Tibial nerve (tissue), 4 donors: ENCODE results near the gene PRKCZ. TPM values are rescaled to one million over a fixed set of nuclear protein-coding genes. Genes with fewer than 3 reads are reported as not detected.

Experiments
- DNase-seq, 2 donors: peaks; one replicate each; pipeline ENCODE4 v3.0.0-alpha.2; 2019; ENCODE audit warnings: low spot score in 2 of 2
- H3K27ac ChIP-seq, 4 donors: fragments of 200-600 bp; sonication (generic) in 3 of 4; one replicate each; pipeline ENCODE4 v1.5.1; 2017 to 2019; ENCODE audit warnings: mild to moderate bottlenecking in 1 of 4
- H3K27me3 ChIP-seq, 2 donors: fragments of 200-600 bp; sonication (generic) in 1 of 2; one replicate each; pipeline versions ENCODE4 v1.5.1 to v1.6.0; 2017 to 2019
- H3K36me3 ChIP-seq, 3 donors: fragments of 200-600 bp; sonication (generic); one replicate each; pipeline ENCODE4 v1.5.1; 2018 to 2019
- H3K4me1 ChIP-seq, 4 donors: fragments of 200-600 bp; sonication (generic) in 3 of 4; one replicate each; pipeline ENCODE4 v1.5.1; 2017 to 2019
- H3K4me3 ChIP-seq, 4 donors: fragments of 200-600 bp; sonication (generic) in 3 of 4; one replicate each; pipeline ENCODE4 v1.5.1; 2017 to 2019; ENCODE audit warnings: mild to moderate bottlenecking in 1 of 4, moderate library complexity in 1 of 4
- H3K9me3 ChIP-seq, 4 donors: fragments of 200-600 bp; sonication (generic) in 3 of 4; one replicate each; pipeline ENCODE4 v1.5.1; 2017 to 2019
- EP300 ChIP-seq, 2 donors: sonication (generic); formaldehyde crosslinking; IDR thresholded peaks; one replicate each; pipeline ENCODE4 v1.6.1; 2017; ENCODE audit warnings: antibody characterized with exemption in 2 of 2, mild to moderate bottlenecking in 1 of 2
- POLR2A ChIP-seq, 2 donors: fragments of 450-650 bp; IDR thresholded peaks; one replicate each; pipeline ENCODE4 v1.6.1; 2017; ENCODE audit warnings: antibody characterized with exemption in 2 of 2, mild to moderate bottlenecking in 2 of 2, moderate library complexity in 2 of 2
- WGBS, 2 donors: methylation state at CpG; one replicate each; pipeline ENCODE4 v1.1.5; 2018; 5-methylcytosine and 5-hydroxymethylcytosine counted together
- total RNA-seq, 4 donors: library from RNA; depleted of rRNA; stranded (reverse); fragments of >200 nt; gene quantifications; one replicate each; pipeline ENCODE4 v1.1.0, GENCODE V29; 2016
- TF ChIP-seq, protein P1 (sequence below), 5 experiments: fragments of 200-600 bp in 3 of 5; fragments of 450-650 bp in 2 of 5; sonication (generic) in 3 of 5; IDR thresholded peaks; one replicate each; pipeline ENCODE4 v1.5.1; 2016 to 2019; ENCODE audit warnings: antibody characterized with exemption in 5 of 5, mild to moderate bottlenecking in 3 of 5, moderate library complexity in 2 of 5

PRKCZ gene
- total RNA-seq, 4 donors from 2014 or later: 2.0 to 3.9 (median 2.8) TPM

GRCh38 chr1:2181752-2182151 is 131.5 kb downstream of the PRKCZ start:
- no peak overlapping the region for H3K27ac ChIP-seq
- peaks cover 0 to 39% (median 7%) of the 10 kb centered on the region in 3 donors for H3K36me3 ChIP-seq
- no peak overlapping the region for H3K4me3 ChIP-seq
- TF ChIP-seq POLR2A (IDR thresholded peaks at IDR 0.05) (no peak), EP300 (IDR thresholded peaks at IDR 0.05) (no peak)
- TF ChIP-seq, protein P1, sequence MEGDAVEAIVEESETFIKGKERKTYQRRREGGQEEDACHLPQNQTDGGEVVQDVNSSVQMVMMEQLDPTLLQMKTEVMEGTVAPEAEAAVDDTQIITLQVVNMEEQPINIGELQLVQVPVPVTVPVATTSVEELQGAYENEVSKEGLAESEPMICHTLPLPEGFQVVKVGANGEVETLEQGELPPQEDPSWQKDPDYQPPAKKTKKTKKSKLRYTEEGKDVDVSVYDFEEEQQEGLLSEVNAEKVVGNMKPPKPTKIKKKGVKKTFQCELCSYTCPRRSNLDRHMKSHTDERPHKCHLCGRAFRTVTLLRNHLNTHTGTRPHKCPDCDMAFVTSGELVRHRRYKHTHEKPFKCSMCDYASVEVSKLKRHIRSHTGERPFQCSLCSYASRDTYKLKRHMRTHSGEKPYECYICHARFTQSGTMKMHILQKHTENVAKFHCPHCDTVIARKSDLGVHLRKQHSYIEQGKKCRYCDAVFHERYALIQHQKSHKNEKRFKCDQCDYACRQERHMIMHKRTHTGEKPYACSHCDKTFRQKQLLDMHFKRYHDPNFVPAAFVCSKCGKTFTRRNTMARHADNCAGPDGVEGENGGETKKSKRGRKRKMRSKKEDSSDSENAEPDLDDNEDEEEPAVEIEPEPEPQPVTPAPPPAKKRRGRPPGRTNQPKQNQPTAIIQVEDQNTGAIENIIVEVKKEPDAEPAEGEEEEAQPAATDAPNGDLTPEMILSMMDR (IDR thresholded peaks at IDR 0.05): no peak
- H3K27me3 ChIP-seq: no peaks in the 10 kb centered on the region
- DNase-seq: no peak
- 88 to 89% methylated on average over 11 of the region's 11 CpGs for WGBS, 2 donors
- no peaks in the 10 kb centered on the region for H3K9me3 ChIP-seq
- no peaks in the 10 kb centered on the region for H3K4me1 ChIP-seq

GRCh38 chr1:2182376-2182775 is 132.2 kb downstream of the PRKCZ start:
- no peaks in the 10 kb centered on the region for H3K27me3 ChIP-seq
- no peak for DNase-seq
- H3K4me1 ChIP-seq: no peaks in the 10 kb centered on the region
- H3K9me3 ChIP-seq: no peaks in the 10 kb centered on the region
- H3K4me3 ChIP-seq: no peak overlapping the region
- peaks cover 0 to 39% (median 7%) of the 10 kb centered on the region in 3 donors for H3K36me3 ChIP-seq
- H3K27ac ChIP-seq: no peak overlapping the region
- TF ChIP-seq, protein P1 (IDR thresholded peaks at IDR 0.05): no peak
- TF ChIP-seq EP300 (IDR thresholded peaks at IDR 0.05) (no peak), POLR2A (IDR thresholded peaks at IDR 0.05) (no peak)
- 88 to 95% methylated on average over 9 to 12 of the region's 13 CpGs for WGBS, 2 donors

DNA sequence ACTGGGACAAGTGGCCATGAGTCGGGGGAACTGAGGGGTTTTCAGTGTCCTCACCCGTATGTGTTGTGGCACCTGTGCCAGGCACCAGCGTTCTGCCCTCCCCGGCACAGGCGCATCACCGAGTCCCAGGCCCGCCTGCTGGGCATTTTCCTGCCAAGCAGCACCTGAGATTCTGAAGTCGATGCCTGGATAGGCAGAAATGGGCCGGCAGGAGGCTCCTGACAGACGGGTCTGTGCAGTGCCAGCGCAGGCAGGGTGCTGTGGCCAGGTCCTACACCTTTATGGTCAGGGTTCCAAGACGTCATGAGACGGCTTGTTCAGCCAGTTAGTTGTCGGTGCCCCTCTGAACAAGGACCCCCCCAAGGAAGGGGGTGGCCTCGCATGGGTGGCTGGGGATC is 133.7 kb downstream of the PRKCZ start:
- DNase-seq: no peak
- Histone ChIP-seq H3K9me3 (no peaks in the 10 kb centered on the region), H3K4me1 (peaks cover 0 to 1% (median 0%) of the 10 kb centered on the region in 4 donors), H3K4me3 (no peak overlapping the region), H3K27me3 (no peaks in the 10 kb centered on the region), H3K36me3 (peaks cover 0 to 39% (median 7%) of the 10 kb centered on the region in 3 donors), H3K27ac (no peak overlapping the region)
- 92 to 94% methylated on average over 14 to 15 of the region's 15 CpGs for WGBS, 2 donors
- TF ChIP-seq EP300 (IDR thresholded peaks at IDR 0.05): no peak
- TF ChIP-seq, protein P1 (IDR thresholded peaks at IDR 0.05): no peak
- no peak for TF ChIP-seq POLR2A (IDR thresholded peaks at IDR 0.05)

- Histone ChIP-seq H3K27me3 (no peaks in the 10 kb centered on the region), H3K36me3 (peaks cover 0 to 39% (median 7%) of the 10 kb centered on the region in 3 donors), H3K27ac (no peak overlapping the region), H3K4me1 (peaks cover 0 to 5% (median 0%) of the 10 kb centered on the region in 4 donors), H3K9me3 (no peaks in the 10 kb centered on the region), H3K4me3 (no peak overlapping the region)
- TF ChIP-seq EP300 (IDR thresholded peaks at IDR 0.05) (no peak), POLR2A (IDR thresholded peaks at IDR 0.05) (no peak)
- TF ChIP-seq, protein P1 (IDR thresholded peaks at IDR 0.05): no peak
- WGBS, 2 donors: 84 to 88% methylated on average over 18 of the region's 18 CpGs
- DNase-seq: no peak
Observed at GRCh38 chr1:2184531-2184930, 134.3 kb downstream of the PRKCZ start.

DNA sequence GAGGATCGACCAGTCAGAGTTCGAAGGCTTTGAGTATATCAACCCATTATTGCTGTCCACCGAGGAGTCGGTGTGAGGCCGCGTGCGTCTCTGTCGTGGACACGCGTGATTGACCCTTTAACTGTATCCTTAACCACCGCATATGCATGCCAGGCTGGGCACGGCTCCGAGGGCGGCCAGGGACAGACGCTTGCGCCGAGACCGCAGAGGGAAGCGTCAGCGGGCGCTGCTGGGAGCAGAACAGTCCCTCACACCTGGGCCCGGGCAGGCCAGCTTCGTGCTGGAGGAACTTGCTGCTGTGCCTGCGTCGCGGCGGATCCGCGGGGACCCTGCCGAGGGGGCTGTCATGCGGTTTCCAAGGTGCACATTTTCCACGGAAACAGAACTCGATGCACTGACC is 134.7 kb downstream of the PRKCZ start:
- no peaks in the 10 kb centered on the region for H3K27me3 ChIP-seq
- H3K36me3 ChIP-seq: peaks cover 0 to 39% (median 7%) of the 10 kb centered on the region in 3 donors
- no peak overlapping the region for H3K4me3 ChIP-seq
- peaks cover 0 to 9% (median 2%) of the 10 kb centered on the region in 4 donors for H3K4me1 ChIP-seq
- WGBS, 2 donors: 89 to 92% methylated on average over 31 to 33 of the region's 33 CpGs
- H3K27ac ChIP-seq: no peak overlapping the region
- H3K9me3 ChIP-seq: no peaks in the 10 kb centered on the region
- DNase-seq: no peak
- no peak for TF ChIP-seq EP300 (IDR thresholded peaks at IDR 0.05)
- TF ChIP-seq POLR2A (IDR thresholded peaks at IDR 0.05): no peak
- TF ChIP-seq, protein P1 (IDR thresholded peaks at IDR 0.05): no peak
